ENCODE measurements around the gene BUB3.

BUB3 gene

GRCh38 chr10:123134915-123135414, 19.2 kb upstream of the BUB3 start:
- Histone ChIP-seq H3K9ac (ENCODE audit: low read depth in 1 of 2, low read length in 2 of 2) (no peak overlapping the region), H3K4me1 (ENCODE audit: control insufficient read depth in 1 of 2, insufficient read depth in 2 of 2, low read length in 2 of 2) (peaks cover 8 to 35% of the 10 kb centered on the region in 2 donors), H3K4me3 (ENCODE audit: low read depth in 1 of 2, low read length in 2 of 2) (peak overlapping the region; percentile 1 to 50), H3K27ac (ENCODE audit: low read depth, low read length) (no peak overlapping the region), H3K27me3 (ENCODE audit: control insufficient read depth in 1 of 2, insufficient read depth in 2 of 2, low read length in 2 of 2) (peaks cover 86 to 96% of the 10 kb centered on the region in 2 donors), H3K9me3 (ENCODE audit: control insufficient read depth in 1 of 2, low read length in 2 of 2) (no peaks in the 10 kb centered on the region), H3K36me3 (ENCODE audit: control insufficient read depth in 1 of 2, insufficient read depth in 2 of 2, low read length in 2 of 2) (no peaks in the 10 kb centered on the region)

- no peaks in the 10 kb centered on the region for H3K9me3 ChIP-seq (ENCODE audit: control insufficient read depth in 1 of 2, low read length in 2 of 2)
- no peaks in the 10 kb centered on the region for H3K36me3 ChIP-seq (ENCODE audit: control insufficient read depth in 1 of 2, insufficient read depth in 2 of 2, low read length in 2 of 2)
- peak within 1 kb of the TSS; percentile 1 to 50 for H3K4me3 ChIP-seq (ENCODE audit: low read depth in 1 of 2, low read length in 2 of 2)
- H3K9ac ChIP-seq (ENCODE audit: low read depth in 1 of 2, low read length in 2 of 2), result no peak within 1 kb of the TSS
- peaks cover 8 to 38% of the 10 kb centered on the region in 2 donors for H3K4me1 ChIP-seq (ENCODE audit: control insufficient read depth in 1 of 2, insufficient read depth in 2 of 2, low read length in 2 of 2)
- H3K27ac ChIP-seq (ENCODE audit: low read depth, low read length), result no peak within 1 kb of the TSS
- peaks cover 89 to 96% of the 10 kb centered on the region in 2 donors for H3K27me3 ChIP-seq (ENCODE audit: control insufficient read depth in 1 of 2, insufficient read depth in 2 of 2, low read length in 2 of 2)
Observed at GRCh38 chr10:123135415-123136141, 18.6 kb upstream of the BUB3 start, which contains the start of gene HMX3. Gene HMX3 (plus strand): TSS chr10:123135970. CDS start chr10:123136051, 81 bp downstream.

GRCh38 chr10:123136221-123136805, 17.9 kb upstream of the BUB3 start:
- peaks cover 8 to 38% of the 10 kb centered on the region in 2 donors for H3K4me1 ChIP-seq (ENCODE audit: control insufficient read depth in 1 of 2, insufficient read depth in 2 of 2, low read length in 2 of 2)
- no peak overlapping the region for H3K27ac ChIP-seq (ENCODE audit: low read depth, low read length)
- no peak overlapping the region for H3K9ac ChIP-seq (ENCODE audit: low read depth in 1 of 2, low read length in 2 of 2)
- H3K36me3 ChIP-seq (ENCODE audit: control insufficient read depth in 1 of 2, insufficient read depth in 2 of 2, low read length in 2 of 2), result no peaks in the 10 kb centered on the region
- peak overlapping the region in 1 of 2 donors; percentile 7 for H3K4me3 ChIP-seq (ENCODE audit: low read depth in 1 of 2, low read length in 2 of 2)
- no peaks in the 10 kb centered on the region for H3K9me3 ChIP-seq (ENCODE audit: control insufficient read depth in 1 of 2, low read length in 2 of 2)
- peaks cover 91 to 96% of the 10 kb centered on the region in 2 donors for H3K27me3 ChIP-seq (ENCODE audit: control insufficient read depth in 1 of 2, insufficient read depth in 2 of 2, low read length in 2 of 2)

GRCh38 chr10:123136806-123137642, 17.2 kb upstream of the BUB3 start:
- peaks cover 8 to 38% of the 10 kb centered on the region in 2 donors for H3K4me1 ChIP-seq (ENCODE audit: control insufficient read depth in 1 of 2, insufficient read depth in 2 of 2, low read length in 2 of 2)

GRCh38 chr10:123139165-123139520, 15.1 kb upstream of the BUB3 start:
- H3K4me1 ChIP-seq (ENCODE audit: control insufficient read depth in 1 of 2, insufficient read depth in 2 of 2, low read length in 2 of 2), result peaks cover 0 to 28% of the 10 kb centered on the region in 2 donors
- H3K36me3 ChIP-seq (ENCODE audit: control insufficient read depth in 1 of 2, insufficient read depth in 2 of 2, low read length in 2 of 2), result no peaks in the 10 kb centered on the region
- H3K27me3 ChIP-seq (ENCODE audit: control insufficient read depth in 1 of 2, insufficient read depth in 2 of 2, low read length in 2 of 2), result peaks cover 91 to 95% of the 10 kb centered on the region in 2 donors
- H3K9me3 ChIP-seq (ENCODE audit: control insufficient read depth in 1 of 2, low read length in 2 of 2), result no peaks in the 10 kb centered on the region
- no peak overlapping the region for H3K27ac ChIP-seq (ENCODE audit: low read depth, low read length)
- no peak overlapping the region for H3K4me3 ChIP-seq (ENCODE audit: low read depth in 1 of 2, low read length in 2 of 2)
- H3K9ac ChIP-seq (ENCODE audit: low read depth in 1 of 2, low read length in 2 of 2), result no peak overlapping the region

More at GRCh38 chr10:123136806-123137642, 17.2 kb upstream of the BUB3 start:
- Histone ChIP-seq H3K9me3 (ENCODE audit: control insufficient read depth in 1 of 2, low read length in 2 of 2) (no peaks in the 10 kb centered on the region), H3K36me3 (ENCODE audit: control insufficient read depth in 1 of 2, insufficient read depth in 2 of 2, low read length in 2 of 2) (no peaks in the 10 kb centered on the region), H3K9ac (ENCODE audit: low read depth in 1 of 2, low read length in 2 of 2) (no peak overlapping the region), H3K27ac (ENCODE audit: low read depth, low read length) (no peak overlapping the region), H3K27me3 (ENCODE audit: control insufficient read depth in 1 of 2, insufficient read depth in 2 of 2, low read length in 2 of 2) (peaks cover 91 to 96% of the 10 kb centered on the region in 2 donors), H3K4me3 (ENCODE audit: low read depth in 1 of 2, low read length in 2 of 2) (peak overlapping the region; percentile 7 to 15)

- Histone ChIP-seq H3K27ac (ENCODE audit: low read depth, low read length) (no peak overlapping the region), H3K27me3 (ENCODE audit: control insufficient read depth in 1 of 2, insufficient read depth in 2 of 2, low read length in 2 of 2) (peaks cover 91 to 95% of the 10 kb centered on the region in 2 donors), H3K4me3 (ENCODE audit: low read depth in 1 of 2, low read length in 2 of 2) (peak overlapping the region in 1 of 2 donors; percentile 2), H3K9me3 (ENCODE audit: control insufficient read depth in 1 of 2, low read length in 2 of 2) (no peaks in the 10 kb centered on the region), H3K4me1 (ENCODE audit: control insufficient read depth in 1 of 2, insufficient read depth in 2 of 2, low read length in 2 of 2) (peaks cover 0 to 23% of the 10 kb centered on the region in 2 donors), H3K36me3 (ENCODE audit: control insufficient read depth in 1 of 2, insufficient read depth in 2 of 2, low read length in 2 of 2) (no peaks in the 10 kb centered on the region), H3K9ac (ENCODE audit: low read depth in 1 of 2, low read length in 2 of 2) (no peak overlapping the region)
Observed at GRCh38 chr10:123139521-123140163, 14.6 kb upstream of the BUB3 start.

- Histone ChIP-seq H3K27me3 (ENCODE audit: control insufficient read depth in 1 of 2, insufficient read depth in 2 of 2, low read length in 2 of 2) (peaks cover 91 to 95% of the 10 kb centered on the region in 2 donors), H3K4me3 (ENCODE audit: low read depth in 1 of 2, low read length in 2 of 2) (peak overlapping the region in 1 of 2 donors; percentile 2), H3K4me1 (ENCODE audit: control insufficient read depth in 1 of 2, insufficient read depth in 2 of 2, low read length in 2 of 2) (peaks cover 0 to 22% of the 10 kb centered on the region in 2 donors), H3K9ac (ENCODE audit: low read depth in 1 of 2, low read length in 2 of 2) (no peak overlapping the region), H3K27ac (ENCODE audit: low read depth, low read length) (no peak overlapping the region), H3K9me3 (ENCODE audit: control insufficient read depth in 1 of 2, low read length in 2 of 2) (no peaks in the 10 kb centered on the region), H3K36me3 (ENCODE audit: control insufficient read depth in 1 of 2, insufficient read depth in 2 of 2, low read length in 2 of 2) (no peaks in the 10 kb centered on the region)
Observed at GRCh38 chr10:123140164-123140982, 13.8 kb upstream of the BUB3 start.

- Histone ChIP-seq H3K27ac (ENCODE audit: low read depth, low read length) (no peak overlapping the region), H3K4me3 (ENCODE audit: low read depth in 1 of 2, low read length in 2 of 2) (no peak overlapping the region), H3K36me3 (ENCODE audit: control insufficient read depth in 1 of 2, insufficient read depth in 2 of 2, low read length in 2 of 2) (no peaks in the 10 kb centered on the region), H3K9me3 (ENCODE audit: control insufficient read depth in 1 of 2, low read length in 2 of 2) (no peaks in the 10 kb centered on the region), H3K4me1 (ENCODE audit: control insufficient read depth in 1 of 2, insufficient read depth in 2 of 2, low read length in 2 of 2) (peaks cover 0 to 22% of the 10 kb centered on the region in 2 donors), H3K27me3 (ENCODE audit: control insufficient read depth in 1 of 2, insufficient read depth in 2 of 2, low read length in 2 of 2) (peaks cover 93 to 96% of the 10 kb centered on the region in 2 donors), H3K9ac (ENCODE audit: low read depth in 1 of 2, low read length in 2 of 2) (no peak overlapping the region)
Observed at GRCh38 chr10:123140983-123141390, 13.2 kb upstream of the BUB3 start.

All from duodenal mucosa (tissue), 2 donors.